Colonic mucosa (tissue), 4 donors: ENCODE measurements around the gene PREX1. TPM values are rescaled to one million over a fixed set of nuclear protein-coding genes. Genes with fewer than 3 reads are reported as not detected.

Experiments
- DNase-seq: peaks from one replicate; pipeline ENCODE4 v3.0.0-alpha.2; 2020
- H3K27ac ChIP-seq: fragments of 200-600 bp; one replicate; pipeline ENCODE4 v1.8.0; 2021
- H3K27me3 ChIP-seq: fragments of 200-600 bp; one replicate; pipeline ENCODE4 v1.8.0; 2021
- H3K36me3 ChIP-seq: fragments of 200-600 bp; one replicate; pipeline ENCODE4 v1.8.0; 2021
- H3K4me1 ChIP-seq: fragments of 200-600 bp; one replicate; pipeline ENCODE4 v1.8.0; 2021; ENCODE audit warnings: mild to moderate bottlenecking
- H3K4me3 ChIP-seq: fragments of 200-600 bp; one replicate; pipeline ENCODE4 v1.8.0; 2021
- H3K9ac ChIP-seq, 2 donors: one replicate each; pipeline ENCODE4 v1.7.0; 2013; ENCODE audit warnings: control low read depth in 2 of 2, low read depth in 2 of 2, low read length in 2 of 2
- H3K9me3 ChIP-seq: fragments of 200-600 bp; one replicate; pipeline ENCODE4 v1.8.0; 2021
- CTCF ChIP-seq: fragments of 200-600 bp; IDR thresholded peaks from one replicate; pipeline ENCODE4 v1.8.0; 2022; ENCODE audit warnings: antibody characterized with exemption, mild to moderate bottlenecking
- intact Hi-C: fragments of 100-400 bp; cut with DNase I; formaldehyde crosslinking; loops from one replicate; pipeline ENCODE4 v1.14.1; 2022
- total RNA-seq, 2 donors: library from RNA; stranded (reverse); fragmentation: NEBNext Ultra II Directional in 1 of 2; extraction: Animal tissue kit (Norgen Biotek cat#: 25700) in 1 of 2; gene quantifications; one replicate each; pipeline ENCODE4 v1.2.1, GENCODE V29; 2021
- donor health status: healthy.
- donor health status: DM: no; HTN: no; CAD: no.
- donor health status: DM: no; HTN: no; CAD: no.

Gene PREX1
- total RNA-seq, 2 donors from 2014 or later = 7.2 to 24.6 TPM

- intact Hi-C loops = no loop called here
- Histone ChIP-seq H3K4me3 (no peak overlapping the region), H3K9me3 (no peaks in the 10 kb centered on the region), H3K4me1 (no peaks in the 10 kb centered on the region), H3K9ac (no peak overlapping the region), H3K27me3 (peaks cover 11% of the 10 kb centered on the region), H3K36me3 (no peaks in the 10 kb centered on the region), H3K27ac (peak overlapping the region; percentile 50)
- no peak for TF ChIP-seq CTCF
- DNase-seq = no peak
These were observed 3.8 kb downstream of the PREX1 start for GRCh38 chr20:48823960-48824498.

GRCh38 chr20:48823476-48823875 lies 4.3 kb downstream of the PREX1 start:
- H3K4me3 ChIP-seq = no peak overlapping the region
- intact Hi-C loops = no loop called here
- H3K27ac ChIP-seq = peak overlapping the region; percentile 50
- peaks cover 8% of the 10 kb centered on the region for H3K27me3 ChIP-seq
- H3K9me3 ChIP-seq = no peaks in the 10 kb centered on the region
- H3K9ac ChIP-seq = peak overlapping the region in 1 of 2 donors; percentile 6
- no peak for TF ChIP-seq CTCF
- no peaks in the 10 kb centered on the region for H3K36me3 ChIP-seq
- no peak for DNase-seq
- H3K4me1 ChIP-seq = no peaks in the 10 kb centered on the region

GRCh38 chr20:48822879-48823385 lies 4.9 kb downstream of the PREX1 start:
- intact Hi-C loops = no loop called here
- DNase-seq = no peak
- Histone ChIP-seq H3K27ac (peak overlapping the region; percentile 3), H3K4me1 (no peaks in the 10 kb centered on the region), H3K27me3 (peaks cover 8% of the 10 kb centered on the region), H3K9me3 (no peaks in the 10 kb centered on the region), H3K4me3 (no peak overlapping the region), H3K9ac (peak overlapping the region in 1 of 2 donors; percentile 6), H3K36me3 (no peaks in the 10 kb centered on the region)
- TF ChIP-seq CTCF = no peak

- H3K4me1 ChIP-seq = no peaks in the 10 kb centered on the region
- intact Hi-C loops = no loop called here
- H3K27me3 ChIP-seq = peaks cover 5% of the 10 kb centered on the region
- H3K4me3 ChIP-seq = no peak overlapping the region
- no peak for DNase-seq
- no peak overlapping the region for H3K9ac ChIP-seq
- TF ChIP-seq CTCF = no peak
- H3K27ac ChIP-seq = peak overlapping the region; percentile 10
- no peaks in the 10 kb centered on the region for H3K9me3 ChIP-seq
- no peaks in the 10 kb centered on the region for H3K36me3 ChIP-seq
These were observed 5.6 kb downstream of the PREX1 start for GRCh38 chr20:48822178-48822577.

GRCh38 chr20:48821261-48821920 lies 6.4 kb downstream of the PREX1 start:
- Histone ChIP-seq H3K4me3 (no peak overlapping the region), H3K9me3 (no peaks in the 10 kb centered on the region), H3K9ac (no peak overlapping the region), H3K36me3 (no peaks in the 10 kb centered on the region), H3K27ac (no peak overlapping the region), H3K4me1 (no peaks in the 10 kb centered on the region), H3K27me3 (no peaks in the 10 kb centered on the region)
- no peak for DNase-seq
- intact Hi-C loops = no loop called here
- TF ChIP-seq CTCF = no peak
